ENCODE data around the gene PLA2G15. TPM values are rescaled to one million over a fixed set of nuclear protein-coding genes. Genes with fewer than 3 reads are reported as not detected.
A peak's percentile ranks its signal among the peaks of the same experiment; 100 is the strongest.

PLA2G15 gene
- total and polyA plus RNA-seq, 2 of the 13 experiments (the other 11 are each of a cell fraction or from before 2014, with no cell fraction given) = 14.4 to 23.7 TPM

GRCh38 chr16:68282064-68282452, 36.9 kb downstream of the PLA2G15 start (continued):
- TF ChIP-seq, protein P1, sequence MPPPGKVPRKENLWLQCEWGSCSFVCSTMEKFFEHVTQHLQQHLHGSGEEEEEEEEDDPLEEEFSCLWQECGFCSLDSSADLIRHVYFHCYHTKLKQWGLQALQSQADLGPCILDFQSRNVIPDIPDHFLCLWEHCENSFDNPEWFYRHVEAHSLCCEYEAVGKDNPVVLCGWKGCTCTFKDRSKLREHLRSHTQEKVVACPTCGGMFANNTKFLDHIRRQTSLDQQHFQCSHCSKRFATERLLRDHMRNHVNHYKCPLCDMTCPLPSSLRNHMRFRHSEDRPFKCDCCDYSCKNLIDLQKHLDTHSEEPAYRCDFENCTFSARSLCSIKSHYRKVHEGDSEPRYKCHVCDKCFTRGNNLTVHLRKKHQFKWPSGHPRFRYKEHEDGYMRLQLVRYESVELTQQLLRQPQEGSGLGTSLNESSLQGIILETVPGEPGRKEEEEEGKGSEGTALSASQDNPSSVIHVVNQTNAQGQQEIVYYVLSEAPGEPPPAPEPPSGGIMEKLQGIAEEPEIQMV (CRISPR knock-in tag; IDR thresholded peaks at IDR 0.05; ENCODE audit: low read depth) = 0 out of 2 replicates have a peak, but pooled peaks have one; percentile 14
- TF ChIP-seq SCMH1 (CRISPR knock-in tag; IDR thresholded peaks at IDR 0.05; ENCODE audit: borderline replicate concordance) (no peak), THAP7 (CRISPR knock-in tag; IDR thresholded peaks at IDR 0.05) (no peak), TBX3 (IDR thresholded peaks at IDR 0.05; ENCODE audit: borderline replicate concordance) (no peak), DNMT3B (CRISPR knock-in tag; conservative IDR thresholded peaks at IDR 0.05) (0 out of 2 replicates have a peak, but pooled peaks have one; percentile 16), TBX2 (CRISPR knock-in tag; IDR thresholded peaks at IDR 0.05; ENCODE audit: borderline replicate concordance) (no peak), ZSCAN25 (CRISPR knock-in tag; IDR thresholded peaks at IDR 0.05) (0 out of 2 replicates have a peak, but pooled peaks have one; percentile 11), KLF11 (CRISPR knock-in tag; IDR thresholded peaks at IDR 0.05) (0 out of 2 replicates have a peak, but pooled peaks have one; percentile 5), SSRP1 (CRISPR knock-in tag; IDR thresholded peaks at IDR 0.05) (0 out of 2 replicates have a peak, but pooled peaks have one; percentile 2), MEIS2 (CRISPR knock-in tag; IDR thresholded peaks at IDR 0.05) (no peak), ZNF230 (CRISPR knock-in tag; IDR thresholded peaks at IDR 0.05) (0 out of 2 replicates have a peak, but pooled peaks have one; percentile 0), PPARG (CRISPR knock-in tag; conservative IDR thresholded peaks at IDR 0.05) (no peak), ATRX (CRISPR knock-in tag; IDR thresholded peaks at IDR 0.05; ENCODE audit: borderline replicate concordance) (no peak), KDM5A (IDR thresholded peaks at IDR 0.05; ENCODE audit: borderline replicate concordance, low read length) (0 out of 2 replicates have a peak, but pooled peaks have one; percentile 19), AHR (CRISPR knock-in tag; IDR thresholded peaks at IDR 0.05) (no peak), ZBTB7B (CRISPR knock-in tag; IDR thresholded peaks at IDR 0.05) (0 out of 2 replicates have a peak, but pooled peaks have one; percentile 2), ASH2L (IDR thresholded peaks at IDR 0.05; ENCODE audit: insufficient read length, low read depth, low read length) (no peak), ZNF383 (CRISPR knock-in tag; IDR thresholded peaks at IDR 0.05; ENCODE audit: borderline replicate concordance) (no peak), TCF7L2 (IDR thresholded peaks at IDR 0.05; ENCODE audit: low read depth, low read length) (peak; percentile 9; the same call in 1 of the 2 replicates), ZFX (CRISPR knock-in tag; IDR thresholded peaks at IDR 0.05; ENCODE audit: low read depth) (0 out of 2 replicates have a peak, but pooled peaks have one; percentile 6), CEBPB (IDR thresholded peaks at IDR 0.05; ENCODE audit: borderline replicate concordance, low read depth, low read length) (no peak), ZNF746 (CRISPR knock-in tag; IDR thresholded peaks at IDR 0.05) (no peak)
- TF ChIP-seq, protein P2, sequence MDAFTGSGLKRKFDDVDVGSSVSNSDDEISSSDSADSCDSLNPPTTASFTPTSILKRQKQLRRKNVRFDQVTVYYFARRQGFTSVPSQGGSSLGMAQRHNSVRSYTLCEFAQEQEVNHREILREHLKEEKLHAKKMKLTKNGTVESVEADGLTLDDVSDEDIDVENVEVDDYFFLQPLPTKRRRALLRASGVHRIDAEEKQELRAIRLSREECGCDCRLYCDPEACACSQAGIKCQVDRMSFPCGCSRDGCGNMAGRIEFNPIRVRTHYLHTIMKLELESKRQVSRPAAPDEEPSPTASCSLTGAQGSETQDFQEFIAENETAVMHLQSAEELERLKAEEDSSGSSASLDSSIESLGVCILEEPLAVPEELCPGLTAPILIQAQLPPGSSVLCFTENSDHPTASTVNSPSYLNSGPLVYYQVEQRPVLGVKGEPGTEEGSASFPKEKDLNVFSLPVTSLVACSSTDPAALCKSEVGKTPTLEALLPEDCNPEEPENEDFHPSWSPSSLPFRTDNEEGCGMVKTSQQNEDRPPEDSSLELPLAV (CRISPR knock-in tag; conservative IDR thresholded peaks at IDR 0.05; ENCODE audit: low read depth) = no peak
- TF ChIP-seq, protein P3, sequence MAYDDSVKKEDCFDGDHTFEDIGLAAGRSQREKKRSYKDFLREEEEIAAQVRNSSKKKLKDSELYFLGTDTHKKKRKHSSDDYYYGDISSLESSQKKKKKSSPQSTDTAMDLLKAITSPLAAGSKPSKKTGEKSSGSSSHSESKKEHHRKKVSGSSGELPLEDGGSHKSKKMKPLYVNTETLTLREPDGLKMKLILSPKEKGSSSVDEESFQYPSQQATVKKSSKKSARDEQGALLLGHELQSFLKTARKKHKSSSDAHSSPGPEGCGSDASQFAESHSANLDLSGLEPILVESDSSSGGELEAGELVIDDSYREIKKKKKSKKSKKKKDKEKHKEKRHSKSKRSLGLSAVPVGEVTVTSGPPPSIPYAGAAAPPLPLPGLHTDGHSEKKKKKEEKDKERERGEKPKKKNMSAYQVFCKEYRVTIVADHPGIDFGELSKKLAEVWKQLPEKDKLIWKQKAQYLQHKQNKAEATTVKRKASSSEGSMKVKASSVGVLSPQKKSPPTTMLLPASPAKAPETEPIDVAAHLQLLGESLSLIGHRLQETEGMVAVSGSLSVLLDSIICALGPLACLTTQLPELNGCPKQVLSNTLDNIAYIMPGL (CRISPR knock-in tag; IDR thresholded peaks at IDR 0.05; ENCODE audit: borderline replicate concordance in 1 of 2, low read depth in 1 of 2) = 0 out of 4 replicates have a peak, but pooled peaks of 1 of the 2 experiments have one; percentile 1

Data from HepG2 (cell line).